Activated CD8-positive, alpha-beta memory T cell treated with anti-CD3 and anti-CD28 coated beads, Interleukin-2, amount 10 ng/mL, durations not matched to agents 7 days and 5 days (primary cell): ENCODE data around the gene CDADC1. TPM values are rescaled to one million over a fixed set of nuclear protein-coding genes. Genes with fewer than 3 reads are reported as not detected.

Source experiments
- ATAC-seq: fragments of 150-1000 bp; cut with Tn5 transposase; one replicate; pipeline ENCODE4 v1.10.0; 2021; ENCODE audit warnings: moderate library complexity
- CTCF ChIA-PET: fragments of 350-600 bp; sonication (Branson Sonifier 250); formaldehyde crosslinking; loops from one replicate; lab custom pipeline; 2021; ENCODE audit warnings: antibody characterized with exemption; lab: Charles Lee
- DNase-seq: peaks from one replicate; pipeline ENCODE4 v3.0.0-alpha.2; 2020
- H3K27ac Mint-ChIP-seq: one replicate; pipeline ENCODE4 v1.8.0; 2021; ENCODE audit warnings: mild to moderate bottlenecking, mixed read lengths
- H3K27me3 Mint-ChIP-seq: one replicate; pipeline ENCODE4 v1.8.0; 2021; ENCODE audit warnings: mixed read lengths
- H3K36me3 Mint-ChIP-seq: one replicate; pipeline ENCODE4 v1.8.0; 2021; ENCODE audit warnings: mild to moderate bottlenecking, mixed read lengths
- H3K4me1 Mint-ChIP-seq: one replicate; pipeline ENCODE4 v1.8.0; 2021; ENCODE audit warnings: mixed read lengths
- H3K4me3 Mint-ChIP-seq: one replicate; pipeline ENCODE4 v1.8.0; 2021; ENCODE audit warnings: mild to moderate bottlenecking, moderate library complexity, mixed read lengths
- H3K9me3 Mint-ChIP-seq: one replicate; pipeline ENCODE4 v1.8.0; 2022; ENCODE audit warnings: low read depth, mixed read lengths
- total RNA-seq, 2 experiments: library from RNA; stranded (reverse); gene quantifications; one replicate each; pipeline ENCODE4 v1.2.3, GENCODE V29; 2021

The CDADC1 gene
- total RNA-seq, 2 experiments from 2014 or later = 12.4 to 14.8 TPM

DNA sequence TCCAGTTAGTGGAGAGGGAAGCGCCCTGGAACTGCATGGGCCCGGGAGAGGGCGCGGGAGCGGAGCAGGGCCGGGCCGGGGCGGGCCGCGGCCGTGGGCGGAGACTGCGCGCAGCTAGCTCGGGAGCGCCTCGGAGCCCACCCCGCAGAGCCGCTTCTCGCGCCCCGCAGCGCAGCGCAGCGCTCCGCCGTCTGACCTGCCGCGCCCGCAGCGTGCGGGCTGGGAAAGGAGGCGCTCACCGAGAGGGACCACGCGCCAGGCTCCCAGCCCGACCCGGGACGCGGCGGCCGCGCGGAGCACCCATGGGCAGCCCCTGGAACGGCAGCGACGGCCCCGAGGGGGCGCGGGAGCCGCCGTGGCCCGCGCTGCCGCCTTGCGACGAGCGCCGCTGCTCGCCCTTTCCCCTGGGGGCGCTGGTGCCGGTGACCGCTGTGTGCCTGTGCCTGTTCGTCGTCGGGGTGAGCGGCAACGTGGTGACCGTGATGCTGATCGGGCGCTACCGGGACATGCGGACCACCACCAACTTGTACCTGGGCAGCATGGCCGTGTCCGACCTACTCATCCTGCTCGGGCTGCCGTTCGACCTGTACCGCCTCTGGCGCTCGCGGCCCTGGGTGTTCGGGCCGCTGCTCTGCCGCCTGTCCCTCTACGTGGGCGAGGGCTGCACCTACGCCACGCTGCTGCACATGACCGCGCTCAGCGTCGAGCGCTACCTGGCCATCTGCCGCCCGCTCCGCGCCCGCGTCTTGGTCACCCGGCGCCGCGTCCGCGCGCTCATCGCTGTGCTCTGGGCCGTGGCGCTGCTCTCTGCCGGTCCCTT, 27.5 kb upstream of the CDADC1 start, which contains the start of gene MLNR:
Gene MLNR, plus strand, starts transcription at position 303 of the 820 bp plus-strand sequence. Its CDS starts 0 bp downstream, at position 303.
- Mint-ChIP-seq H3K36me3 (peaks cover 3% of the 10 kb centered on the region), H3K4me1 (peaks cover 7% of the 10 kb centered on the region), H3K9me3 (no peaks in the 10 kb centered on the region), H3K4me3 (peak within 1 kb of the TSS; percentile 53), H3K27me3 (peaks cover 65% of the 10 kb centered on the region), H3K27ac (no peak within 1 kb of the TSS)
- DNase-seq = peak; percentile 50
- CTCF ChIA-PET = no interaction called here
- peak; percentile 78 for ATAC-seq

- Mint-ChIP-seq H3K4me1 (peaks cover 7% of the 10 kb centered on the region), H3K36me3 (peaks cover 3% of the 10 kb centered on the region), H3K9me3 (no peaks in the 10 kb centered on the region), H3K27me3 (peaks cover 70% of the 10 kb centered on the region), H3K27ac (no peak overlapping the region), H3K4me3 (peak overlapping the region; percentile 53)
- peak; percentile 37 for DNase-seq
- ATAC-seq = peak; percentile 20
- CTCF ChIA-PET = no interaction called here
Observed at GRCh38 chr13:49220856-49221589, 26.7 kb upstream of the CDADC1 start.

DNA sequence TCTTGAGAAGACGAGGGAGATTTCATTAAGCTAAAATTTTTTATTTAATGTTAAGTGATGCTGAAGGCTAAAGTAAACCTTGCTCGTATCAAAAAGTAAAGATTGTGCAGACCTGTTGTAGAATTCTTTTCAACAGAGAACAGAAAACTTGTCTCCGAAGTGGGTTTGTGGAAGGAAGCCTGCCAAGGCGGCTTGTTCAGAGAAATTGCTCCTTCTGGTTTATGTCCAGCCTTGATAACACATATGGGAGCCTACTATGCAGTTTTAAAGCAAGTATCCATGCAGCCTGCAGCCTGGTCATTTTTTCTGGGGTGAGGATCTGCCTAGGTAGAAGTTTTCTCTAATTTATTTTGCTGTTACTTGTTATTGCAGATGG, 26.1 kb upstream of the CDADC1 start:
- peaks cover 70% of the 10 kb centered on the region for H3K27me3 Mint-ChIP-seq
- CTCF ChIA-PET = no interaction called here
- H3K36me3 Mint-ChIP-seq = peaks cover 3% of the 10 kb centered on the region
- no peak overlapping the region for H3K4me3 Mint-ChIP-seq
- peaks cover 7% of the 10 kb centered on the region for H3K4me1 Mint-ChIP-seq
- ATAC-seq (no peak), DNase-seq (no peak)
- no peaks in the 10 kb centered on the region for H3K9me3 Mint-ChIP-seq
- no peak overlapping the region for H3K27ac Mint-ChIP-seq

DNA sequence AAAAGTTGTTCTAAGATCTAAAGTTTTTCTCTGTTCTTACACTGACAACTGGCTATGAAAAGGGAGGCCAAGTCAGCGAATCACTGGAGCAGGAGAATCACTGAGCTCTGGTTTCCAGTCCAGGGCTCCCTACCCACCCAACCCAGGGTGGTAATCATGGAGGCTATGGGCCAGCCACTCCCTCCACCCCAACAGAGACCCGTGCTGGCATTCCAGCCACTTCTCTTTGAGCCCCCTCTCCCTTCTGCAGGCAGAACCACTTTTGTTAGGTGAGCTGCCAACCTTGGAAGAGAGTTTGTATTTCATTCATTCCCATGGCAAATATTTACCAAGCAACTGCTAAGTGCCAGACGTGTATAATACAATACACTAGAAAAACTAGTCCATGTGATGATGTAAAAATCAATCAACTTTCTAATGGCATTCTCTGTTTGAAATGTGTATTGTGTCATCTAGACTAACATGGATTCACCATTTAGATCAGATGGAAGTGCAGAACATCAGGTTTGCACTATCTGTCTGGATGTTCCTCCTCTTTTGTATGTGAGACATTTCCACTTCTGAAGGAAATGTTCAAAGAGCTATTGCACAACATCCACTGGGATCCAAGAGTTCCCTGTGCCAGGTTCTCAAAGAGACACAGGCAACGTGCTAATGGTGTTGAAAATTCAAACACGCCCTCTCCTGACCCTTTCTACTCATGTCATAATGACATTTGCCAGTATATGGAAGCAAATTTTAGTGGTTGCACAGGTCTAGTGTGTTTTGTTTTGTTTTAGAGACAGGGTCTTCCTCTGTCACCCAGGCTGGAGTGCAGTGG, 22.3 kb upstream of the CDADC1 start:
- DNase-seq (no peak), ATAC-seq (no peak)
- H3K9me3 Mint-ChIP-seq = no peaks in the 10 kb centered on the region
- no peak overlapping the region for H3K4me3 Mint-ChIP-seq
- CTCF ChIA-PET = no interaction called here
- H3K27ac Mint-ChIP-seq = no peak overlapping the region
- H3K4me1 Mint-ChIP-seq = peaks cover 5% of the 10 kb centered on the region
- peaks cover 3% of the 10 kb centered on the region for H3K36me3 Mint-ChIP-seq
- peaks cover 44% of the 10 kb centered on the region for H3K27me3 Mint-ChIP-seq

DNA sequence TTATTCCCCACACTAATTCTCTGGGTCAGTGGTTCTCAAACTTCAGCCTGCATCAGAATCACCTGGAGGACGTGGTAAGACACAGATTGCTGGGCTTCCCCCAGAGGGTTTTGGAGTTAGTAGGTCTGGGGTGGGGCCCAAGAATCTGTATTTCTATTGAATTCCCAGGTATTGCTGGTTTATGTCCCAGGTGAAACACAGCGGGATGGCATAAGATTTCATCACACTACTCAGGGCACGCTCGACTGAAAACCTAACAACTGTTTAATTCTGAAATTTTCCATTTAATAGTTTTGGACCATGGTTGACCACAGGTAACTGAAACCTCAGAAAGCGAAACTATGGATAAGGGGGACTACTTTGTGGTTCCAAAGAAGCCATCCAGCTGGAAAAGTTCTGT, 21.1 kb upstream of the CDADC1 start:
- no peak for DNase-seq
- Mint-ChIP-seq H3K27ac (no peak overlapping the region), H3K36me3 (peaks cover 3% of the 10 kb centered on the region), H3K27me3 (peaks cover 37% of the 10 kb centered on the region), H3K9me3 (no peaks in the 10 kb centered on the region), H3K4me3 (no peak overlapping the region), H3K4me1 (peaks cover 3% of the 10 kb centered on the region)
- no peak for ATAC-seq
- CTCF ChIA-PET = no interaction called here

- H3K9me3 Mint-ChIP-seq = no peaks in the 10 kb centered on the region
- peaks cover 2% of the 10 kb centered on the region for H3K27me3 Mint-ChIP-seq
- H3K4me1 Mint-ChIP-seq = no peaks in the 10 kb centered on the region
- no peaks in the 10 kb centered on the region for H3K36me3 Mint-ChIP-seq
- H3K27ac Mint-ChIP-seq = no peak overlapping the region
- H3K4me3 Mint-ChIP-seq = no peak overlapping the region
- DNase-seq = no peak
- ATAC-seq = no peak
- CTCF ChIA-PET = no interaction called here
Observed at GRCh38 chr13:49234741-49235140, 13.0 kb upstream of the CDADC1 start.

DNA sequence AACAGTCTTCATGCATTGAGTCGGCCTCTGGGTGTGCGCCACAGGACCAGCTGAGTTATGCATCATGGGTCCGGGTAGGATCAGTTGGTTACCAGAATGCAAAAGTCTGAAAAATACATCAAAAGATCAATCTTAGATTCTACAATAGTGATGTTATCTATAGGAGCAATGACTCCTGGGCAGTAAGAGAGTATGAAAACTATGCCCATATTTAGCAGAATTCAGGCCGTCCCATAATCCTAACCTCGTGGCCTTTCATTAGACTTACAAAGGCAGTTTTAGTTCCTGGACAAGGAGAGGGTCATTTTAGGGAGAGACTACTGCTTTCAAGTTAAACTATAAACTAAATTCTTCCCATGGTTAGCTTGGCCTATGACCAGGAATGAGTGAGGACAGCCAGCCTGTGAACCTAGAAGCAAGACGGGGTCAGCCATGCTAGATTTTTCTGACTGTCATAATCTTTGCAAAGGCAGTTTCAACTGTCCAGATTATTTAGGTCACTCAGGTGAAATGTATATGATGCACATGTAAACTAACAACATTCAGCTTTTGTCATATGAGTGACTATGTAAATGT, 11.8 kb upstream of the CDADC1 start:
- Mint-ChIP-seq H3K9me3 (no peaks in the 10 kb centered on the region), H3K4me1 (peaks cover 2% of the 10 kb centered on the region), H3K27ac (no peak overlapping the region), H3K36me3 (no peaks in the 10 kb centered on the region), H3K4me3 (no peak overlapping the region), H3K27me3 (peaks cover 2% of the 10 kb centered on the region)
- CTCF ChIA-PET = interaction anchor here (0.7 to 5.4 kb wide), 4 partner anchors 9 to 337 kb away, joined by 3 to 59 read pairs (median 4); no protein-coding TSS in a partner anchor
- DNase-seq (no peak), ATAC-seq (no peak)

DNA sequence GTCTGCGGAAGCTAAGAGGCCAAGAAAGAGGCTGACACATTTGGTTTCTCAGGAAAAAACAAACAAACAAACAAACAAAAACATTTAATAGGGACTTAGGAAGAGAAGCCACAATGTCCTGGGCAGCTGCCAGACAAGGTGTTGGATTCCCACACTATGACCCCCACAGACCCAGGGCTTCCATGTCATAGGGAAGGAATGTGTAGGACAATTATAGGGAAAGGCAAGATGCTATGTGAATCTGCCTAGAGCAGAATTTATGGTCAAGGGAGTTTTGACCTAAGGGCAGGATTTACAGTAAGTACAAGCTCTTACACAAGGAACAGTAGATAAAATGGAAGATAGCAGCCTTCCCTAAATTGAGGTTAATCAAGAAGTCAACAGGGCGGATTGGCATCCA, 9.1 kb upstream of the CDADC1 start:
- Mint-ChIP-seq H3K27me3 (peaks cover 5% of the 10 kb centered on the region), H3K4me1 (peaks cover 2% of the 10 kb centered on the region), H3K9me3 (no peaks in the 10 kb centered on the region), H3K4me3 (no peak overlapping the region), H3K36me3 (no peaks in the 10 kb centered on the region), H3K27ac (no peak overlapping the region)
- DNase-seq (no peak), ATAC-seq (no peak)
- CTCF ChIA-PET = interaction anchor here (0.7 to 5.4 kb wide), 4 partner anchors 9 to 318 kb away, joined by 3 to 59 read pairs (median 3); partner anchors contain the start of gene CDADC1

DNA sequence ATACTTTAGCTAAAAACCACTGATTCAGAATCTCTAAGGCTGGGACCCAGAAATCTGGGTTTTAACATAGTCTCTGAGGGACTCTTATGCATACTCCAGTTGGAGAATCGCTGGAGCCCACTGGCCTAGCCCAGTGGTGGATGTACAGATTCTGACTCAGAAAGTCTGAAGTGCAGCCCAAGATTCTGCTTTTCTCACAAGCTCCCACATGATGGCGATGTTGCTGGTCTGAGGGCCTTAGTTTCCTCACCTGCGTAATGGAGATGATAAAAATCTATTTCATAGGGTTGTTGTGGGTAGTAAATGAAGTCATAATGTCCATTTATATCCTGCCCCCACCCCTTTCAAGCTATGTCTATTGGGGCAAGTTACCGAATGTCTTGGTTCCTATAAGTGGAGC, 7.7 kb upstream of the CDADC1 start:
- Mint-ChIP-seq H3K9me3 (no peaks in the 10 kb centered on the region), H3K27ac (no peak overlapping the region), H3K4me3 (no peak overlapping the region), H3K4me1 (peaks cover 2% of the 10 kb centered on the region), H3K36me3 (no peaks in the 10 kb centered on the region), H3K27me3 (peaks cover 12% of the 10 kb centered on the region)
- ATAC-seq (peak; percentile 88), DNase-seq (peak; percentile 67)
- CTCF ChIA-PET = interaction anchor here (0.6 to 5.4 kb wide), 16 partner anchors 9 to 510 kb away, joined by 3 to 59 read pairs (median 4); no protein-coding TSS in a partner anchor

DNA sequence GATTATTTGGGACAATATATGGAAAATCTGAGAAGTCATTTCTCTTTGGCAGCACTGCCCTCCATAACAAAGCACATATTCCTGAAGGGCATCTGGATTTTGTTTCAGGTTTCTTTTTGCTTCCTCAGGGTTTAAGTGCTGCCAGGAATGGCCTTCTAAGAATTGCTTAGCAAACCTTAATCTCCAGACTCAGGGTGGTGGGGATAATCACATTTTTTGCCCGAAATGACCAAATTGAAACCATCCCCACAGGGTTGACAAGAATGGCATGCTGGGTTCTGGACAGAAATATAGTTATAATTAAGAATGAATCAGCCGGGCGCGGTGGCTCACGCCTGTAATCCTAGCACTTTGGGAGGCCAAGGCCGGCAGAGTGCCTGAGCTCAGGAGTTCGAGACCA, 6.4 kb upstream of the CDADC1 start:
- H3K27ac Mint-ChIP-seq = no peak overlapping the region
- H3K27me3 Mint-ChIP-seq = peaks cover 17% of the 10 kb centered on the region
- no peak for ATAC-seq
- H3K4me1 Mint-ChIP-seq = peaks cover 2% of the 10 kb centered on the region
- H3K4me3 Mint-ChIP-seq = no peak overlapping the region
- CTCF ChIA-PET = interaction anchor here (2.0 to 5.4 kb wide), 2 partner anchors 39 to 50 kb away, joined by 5 to 59 read pairs; no protein-coding TSS in a partner anchor
- no peaks in the 10 kb centered on the region for H3K9me3 Mint-ChIP-seq
- DNase-seq = no peak
- H3K36me3 Mint-ChIP-seq = no peaks in the 10 kb centered on the region

DNA sequence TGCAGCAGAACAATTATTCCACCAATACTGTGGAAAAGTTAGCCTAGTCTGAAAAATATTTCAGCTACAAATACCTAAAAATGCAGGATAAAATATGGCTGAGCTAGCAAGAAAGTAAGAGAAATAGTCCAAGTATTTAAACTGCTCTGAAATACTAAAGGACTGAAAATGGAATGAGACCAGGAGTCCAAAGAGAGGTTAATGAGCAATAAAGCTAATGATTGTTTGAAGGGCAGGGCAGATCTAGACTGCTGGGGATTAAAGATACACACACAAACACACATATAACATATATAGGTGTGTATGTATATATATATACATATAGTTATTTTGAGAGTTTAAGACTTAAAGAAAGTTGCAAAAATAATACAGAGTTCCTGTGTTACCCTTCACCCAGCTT, 2.6 kb upstream of the CDADC1 start:
- H3K4me3 Mint-ChIP-seq = no peak overlapping the region
- peaks cover 17% of the 10 kb centered on the region for H3K27me3 Mint-ChIP-seq
- H3K27ac Mint-ChIP-seq = no peak overlapping the region
- CTCF ChIA-PET = interaction anchor here (1.0 to 1.1 kb wide), 3 partner anchors 9 to 56 kb away, joined by 3 to 4 read pairs (median 4); no protein-coding TSS in a partner anchor
- peaks cover 26% of the 10 kb centered on the region for H3K4me1 Mint-ChIP-seq
- H3K9me3 Mint-ChIP-seq = no peaks in the 10 kb centered on the region
- no peak for ATAC-seq
- no peak for DNase-seq
- peaks cover 10% of the 10 kb centered on the region for H3K36me3 Mint-ChIP-seq

- Mint-ChIP-seq H3K4me1 (peaks cover 31% of the 10 kb centered on the region), H3K27me3 (peaks cover 17% of the 10 kb centered on the region), H3K4me3 (peak overlapping the region; percentile 96), H3K27ac (peak overlapping the region; percentile 96), H3K36me3 (peaks cover 15% of the 10 kb centered on the region), H3K9me3 (no peaks in the 10 kb centered on the region)
- no peak for DNase-seq
- CTCF ChIA-PET = interaction anchor here (1.0 to 2.3 kb wide), 5 partner anchors 8 to 48 kb away, joined by 3 to 21 read pairs (median 3); no protein-coding TSS in a partner anchor
- ATAC-seq = peak; percentile 41
Observed at GRCh38 chr13:49246850-49247642, 679 bp upstream of the CDADC1 start.
